CD4-positive, alpha-beta T cell treated with Interleukin-17A for 4 hours (primary cell): Measurements from ENCODE around the gene REXO1.
A peak's percentile ranks its signal among the peaks of the same experiment; 100 is the strongest.

Source experiments
- DNase-seq: peaks from one replicate; pipeline ENCODE4 v3.0.0-alpha.2; 2020; ENCODE audit warnings: mixed read lengths

Gene REXO1

GRCh38 chr19:1847684-1848398 is 442 bp downstream of the REXO1 start:
- no peak for DNase-seq

DNA sequence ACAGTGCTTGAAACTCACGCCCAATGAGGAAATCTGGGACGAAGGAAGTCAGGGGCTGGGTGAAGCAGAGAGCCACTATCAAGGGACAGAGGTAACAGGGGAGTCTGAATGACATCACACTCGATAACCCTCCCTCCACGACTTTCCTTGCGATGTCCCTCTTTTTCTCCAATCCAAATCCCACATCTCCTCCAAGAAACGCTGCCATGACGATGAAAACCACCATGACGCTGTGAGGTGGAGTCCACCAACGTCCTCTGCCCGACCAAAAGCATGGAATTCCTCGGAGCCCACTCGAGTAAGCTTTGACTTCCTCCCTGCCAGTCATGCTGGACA is 967 bp downstream of the REXO1 start:
- DNase-seq: no peak

DNA sequence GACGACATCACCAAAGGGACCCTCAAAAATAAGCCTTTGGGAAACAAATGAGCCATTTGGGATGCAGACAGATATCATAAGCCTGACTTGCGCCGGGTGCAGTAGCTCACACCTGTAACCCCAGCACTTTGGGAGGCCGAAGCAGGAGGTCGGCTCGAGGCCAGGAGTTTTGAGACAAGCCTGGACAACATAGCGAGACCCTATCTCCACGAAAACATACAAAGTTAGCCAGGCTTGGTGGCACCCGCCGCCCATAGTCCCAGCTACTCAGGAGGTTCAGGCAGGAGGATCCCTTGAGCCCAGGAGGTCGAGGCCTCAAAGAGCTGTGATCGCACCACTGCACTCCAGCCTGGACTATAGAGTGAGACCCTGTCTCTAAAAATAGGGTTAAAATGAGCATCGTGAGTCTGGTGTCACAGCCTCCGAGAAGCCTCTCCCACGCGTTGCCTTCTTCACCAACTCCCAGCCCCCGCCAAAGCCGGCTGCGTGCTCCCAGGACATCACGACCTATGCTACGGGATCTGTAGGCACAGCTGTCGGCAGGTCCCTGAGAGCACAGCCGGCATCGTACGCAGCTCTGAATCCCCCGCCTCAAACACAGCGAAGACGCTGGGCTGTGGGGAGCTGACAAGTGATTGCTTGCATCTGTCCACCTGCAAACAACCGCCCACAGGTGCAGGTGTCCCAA is 1.6 kb downstream of the REXO1 start:
- DNase-seq: no peak

DNA sequence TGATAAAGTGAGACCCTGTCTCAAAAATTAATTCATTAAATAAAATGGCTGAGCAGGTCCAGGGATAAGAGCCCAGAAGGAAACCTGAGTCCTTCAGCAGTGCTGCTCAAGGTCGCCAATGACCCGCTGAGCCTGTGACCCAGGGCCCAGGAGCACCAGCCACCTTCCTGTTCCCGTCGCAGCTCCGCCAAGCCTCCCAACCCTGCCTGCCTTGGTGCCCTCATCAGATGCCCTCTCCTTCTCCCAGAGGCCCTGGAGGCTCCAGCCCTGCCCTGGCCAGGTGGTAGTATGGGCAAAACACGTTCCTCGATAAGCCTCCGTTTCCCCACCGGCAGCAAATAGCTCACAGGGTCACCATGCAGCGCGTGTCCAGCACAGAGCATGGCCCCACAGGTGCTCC is 2.6 kb downstream of the REXO1 start:
- no peak for DNase-seq

DNA sequence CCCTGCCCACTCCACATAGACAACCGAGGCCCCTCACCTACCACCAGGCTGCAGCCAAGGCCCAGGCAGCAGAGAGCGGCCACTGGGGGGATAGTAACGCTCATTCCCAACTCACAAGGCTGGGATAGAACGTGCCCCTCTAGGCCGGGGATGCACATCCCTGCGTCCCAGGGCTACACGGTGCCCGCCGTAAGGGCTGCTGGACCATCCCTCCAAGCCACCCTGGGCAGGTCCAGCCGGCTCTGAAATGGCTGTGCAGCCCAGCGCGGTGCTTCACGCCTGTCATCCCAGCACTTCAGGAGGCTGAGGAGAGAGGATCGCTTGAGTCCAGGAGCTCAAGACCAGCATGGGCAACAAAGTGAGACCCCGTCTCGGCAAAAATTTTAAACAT is 3.2 kb downstream of the REXO1 start:
- DNase-seq: no peak

GRCh38 chr19:1844513-1845124 is 3.7 kb downstream of the REXO1 start:
- DNase-seq: no peak

DNA sequence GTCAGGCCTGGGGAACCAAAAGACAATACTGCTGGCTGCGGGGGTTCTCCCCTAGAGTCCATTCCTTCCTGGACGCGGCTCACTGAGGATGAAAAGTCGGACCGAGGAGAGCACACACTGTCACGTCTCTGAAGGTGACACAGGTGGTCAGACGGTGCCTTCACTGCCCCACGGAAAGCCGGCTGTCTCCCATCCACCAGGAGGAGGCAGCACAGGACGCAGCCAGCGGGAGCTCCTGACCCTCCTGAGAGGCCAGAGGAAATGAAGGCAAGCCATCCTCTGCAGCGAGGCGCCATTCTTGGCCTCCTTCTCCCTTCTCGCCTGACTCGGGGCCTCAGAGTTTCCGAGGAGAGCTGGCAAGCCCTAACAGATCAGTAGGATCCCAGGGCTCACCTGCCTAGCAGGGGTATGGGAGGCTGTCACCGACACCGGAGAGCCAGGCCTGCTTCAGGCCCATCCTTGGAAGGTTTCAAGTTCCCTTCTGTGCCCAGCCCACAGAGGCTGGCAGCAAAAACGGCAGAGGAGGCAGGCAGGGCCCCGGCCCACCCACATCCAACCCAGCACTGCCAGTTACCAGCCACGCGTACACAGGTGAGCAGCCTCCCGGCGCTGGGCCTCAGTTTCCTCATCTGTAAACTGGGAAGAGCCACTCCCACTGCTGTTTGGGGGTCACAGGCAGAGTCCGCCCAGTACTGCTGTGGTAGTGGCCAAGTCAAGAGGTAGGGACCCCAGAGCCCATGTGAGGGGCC is 4.5 kb downstream of the REXO1 start:
- DNase-seq: no peak

DNA sequence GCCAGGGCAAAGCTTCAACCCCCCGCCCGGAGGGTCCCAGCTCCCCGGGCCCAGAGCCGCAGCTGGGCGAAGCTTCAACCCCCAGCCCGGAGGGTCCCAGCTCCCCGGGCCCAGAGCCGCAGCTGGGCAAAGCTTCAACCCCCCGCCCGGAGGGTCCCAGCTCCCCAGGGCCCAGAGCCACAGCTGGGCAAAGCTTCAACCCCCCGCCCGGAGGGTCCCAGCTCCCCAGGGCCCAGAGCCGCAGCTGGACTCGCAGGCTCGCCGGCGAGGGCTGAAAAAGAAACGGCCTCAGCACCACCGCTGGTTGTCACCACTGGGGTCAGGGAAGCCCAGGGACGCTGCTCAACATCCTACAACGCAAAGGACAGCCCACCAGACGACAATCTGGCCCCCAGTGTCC is 5.2 kb downstream of the REXO1 start:
- no peak for DNase-seq

DNA sequence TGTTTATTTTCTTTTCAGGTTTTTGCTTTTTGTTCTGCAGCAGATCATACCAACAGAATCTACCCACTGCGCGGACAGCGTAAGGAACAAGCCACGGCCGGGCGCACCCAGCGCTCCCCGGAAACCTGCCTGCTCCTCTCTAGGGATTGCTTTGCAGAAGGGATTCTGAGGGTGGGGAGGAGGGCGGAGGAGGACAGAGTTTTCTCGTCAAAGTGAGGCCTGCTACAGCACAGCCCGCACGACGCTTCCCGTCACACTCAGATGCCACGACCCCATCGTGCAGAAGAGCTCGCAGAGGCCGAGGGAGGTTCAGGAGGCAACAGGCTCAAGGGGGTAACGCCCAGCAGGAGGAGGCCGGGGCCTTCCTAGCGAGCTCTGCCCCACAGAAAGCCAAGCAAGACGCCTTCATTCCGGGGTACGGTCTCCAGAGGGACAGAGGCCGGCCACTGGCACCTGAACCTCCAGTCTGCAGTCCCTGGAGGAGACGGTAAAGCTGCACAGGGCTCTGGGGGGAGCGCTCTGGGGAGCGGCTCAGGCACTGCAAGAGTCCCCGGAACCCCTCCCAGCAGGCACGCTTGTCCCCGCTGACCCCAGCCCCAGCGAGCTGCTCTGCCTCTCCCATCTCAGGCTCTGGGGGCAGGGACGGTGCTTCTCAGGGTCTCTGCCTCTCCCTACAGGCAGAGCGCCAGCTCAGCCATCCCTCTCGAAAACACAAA is 6.9 kb downstream of the REXO1 start:
- DNase-seq: no peak

DNA sequence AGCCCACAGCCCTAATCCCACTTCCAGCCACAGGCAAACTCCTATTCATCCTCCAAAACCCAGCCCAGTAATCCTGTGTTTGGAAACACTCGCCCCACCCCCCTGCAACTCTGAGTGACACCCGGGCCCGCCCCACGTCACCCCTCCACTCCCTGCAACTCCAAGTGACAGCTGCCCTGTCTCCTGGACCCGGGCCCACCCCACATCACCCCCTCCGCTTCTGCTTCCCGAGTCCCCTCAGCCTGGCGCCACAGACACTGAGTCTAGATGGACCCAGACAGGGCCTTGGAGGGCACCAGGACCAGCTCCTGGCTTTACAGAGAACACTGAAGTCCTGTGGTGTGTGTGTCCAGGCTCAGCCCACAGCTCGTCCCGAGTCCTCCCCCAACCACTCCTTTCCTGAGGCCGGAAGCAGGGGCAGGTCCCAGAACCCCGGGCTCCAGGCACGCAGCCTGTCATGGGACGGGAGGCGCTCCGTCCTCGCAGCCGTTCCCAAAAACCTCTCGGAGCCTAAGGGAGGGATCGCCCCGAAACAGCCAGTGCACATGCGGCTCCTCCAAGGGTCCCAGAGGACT is 7.7 kb downstream of the REXO1 start:
- no peak for DNase-seq

- no peak for DNase-seq
Measured at GRCh38 chr19:1839658-1840540, 8.4 kb downstream of the REXO1 start.

- DNase-seq: peak; percentile 58
Measured at GRCh38 chr19:1837625-1838105, 10.6 kb downstream of the REXO1 start.

GRCh38 chr19:1837222-1837565 is 11.1 kb downstream of the REXO1 start:
- no peak for DNase-seq

DNA sequence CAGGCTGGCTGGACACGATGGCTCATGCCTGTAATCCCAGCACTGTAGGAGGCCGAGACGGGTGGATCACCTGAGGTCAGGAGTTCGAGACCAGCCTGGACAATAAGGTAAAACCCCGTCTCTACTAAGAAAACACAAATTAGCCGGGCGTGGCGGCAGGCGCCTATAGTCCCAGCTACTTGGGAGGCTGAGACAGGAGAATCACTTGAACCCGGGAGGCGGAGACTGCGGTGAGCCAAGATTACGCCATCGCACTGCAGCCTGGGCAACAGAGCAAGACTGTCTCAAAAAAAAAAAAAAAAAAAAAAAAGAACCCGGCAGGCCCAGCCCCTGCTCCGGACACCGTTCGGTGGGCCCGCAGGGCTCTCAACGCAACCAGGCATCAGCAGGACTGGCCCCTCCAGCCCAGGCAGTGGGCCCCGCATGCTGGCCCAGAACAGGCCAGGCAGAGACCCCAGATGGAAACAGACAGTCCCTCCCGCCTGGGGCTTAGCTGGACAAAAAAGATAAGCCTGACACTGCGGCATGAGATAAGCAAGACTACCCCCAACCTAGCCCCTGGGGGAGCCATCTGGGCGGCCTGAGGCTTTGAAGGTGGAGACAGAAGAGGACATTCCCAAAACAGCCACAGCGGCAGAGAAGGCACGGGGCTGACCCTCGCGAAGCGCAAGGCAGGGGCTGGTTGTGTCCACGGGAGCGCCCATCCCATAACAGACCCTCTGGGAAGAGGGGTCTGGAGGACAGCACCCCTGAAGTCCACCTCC is 11.6 kb downstream of the REXO1 start:
- DNase-seq: no peak

DNA sequence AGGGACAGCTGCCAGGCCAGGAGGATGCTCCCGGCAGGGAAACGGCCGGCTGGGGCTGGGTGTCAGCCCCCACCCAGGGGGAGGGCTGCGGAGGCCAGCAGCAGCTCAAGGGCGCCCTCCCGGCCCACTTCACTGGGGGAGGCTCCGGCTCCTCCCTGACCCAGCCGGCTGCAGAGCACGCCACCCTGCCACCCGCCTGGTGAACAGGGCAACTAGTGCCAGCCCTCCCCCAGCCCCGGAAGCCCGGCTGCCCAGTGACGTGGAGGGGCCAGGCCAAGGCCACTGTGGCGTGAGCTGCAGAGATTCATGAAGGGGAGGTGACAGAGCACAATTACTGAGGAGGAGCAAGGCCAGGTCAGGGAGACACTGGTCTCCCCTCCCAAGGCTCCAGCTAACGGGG is 14.7 kb downstream of the REXO1 start:
- DNase-seq: no peak

GRCh38 chr19:1832046-1832663 is 16.1 kb downstream of the REXO1 start:
- DNase-seq: no peak

- no peak for DNase-seq
Measured at GRCh38 chr19:1830978-1831377, 17.3 kb downstream of the REXO1 start.

DNA sequence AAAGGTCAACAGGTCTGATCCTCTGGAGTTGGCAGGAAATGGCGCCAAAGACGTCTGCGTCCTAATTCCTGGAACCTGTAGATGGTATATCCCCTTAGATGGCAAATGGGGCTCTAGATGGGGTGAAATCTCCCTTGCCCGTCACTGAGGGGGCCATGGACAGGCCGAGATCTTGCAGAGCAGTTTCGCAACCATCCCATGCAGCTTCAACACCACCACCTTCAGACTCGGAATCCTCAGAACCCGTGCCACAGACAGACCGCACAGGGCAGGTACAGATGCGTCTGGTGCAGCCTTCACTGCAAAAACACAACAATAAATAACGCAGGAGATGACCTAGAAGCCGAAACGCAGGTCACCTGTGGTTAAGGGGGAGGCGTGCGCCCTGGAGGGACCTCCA is 17.7 kb downstream of the REXO1 start:
- no peak for DNase-seq

DNA sequence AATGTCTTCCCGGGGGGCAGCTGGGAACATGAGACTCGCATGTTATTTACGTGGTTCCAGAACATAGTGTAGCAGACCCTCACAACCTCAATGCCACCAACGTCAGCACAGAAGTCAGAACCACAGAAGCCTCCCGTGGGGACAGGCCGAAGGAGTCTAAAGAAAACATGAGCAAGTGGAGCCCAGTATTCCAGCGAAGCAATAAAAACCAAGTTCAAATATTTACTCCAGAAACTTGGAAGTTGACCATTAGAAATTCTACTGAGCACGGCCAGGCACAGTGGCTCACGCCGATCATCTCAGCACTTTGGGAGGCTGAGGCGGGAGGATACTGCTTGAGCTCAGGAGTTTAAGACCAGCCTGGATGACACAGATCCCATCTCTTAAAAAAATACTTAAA is 18.3 kb downstream of the REXO1 start:
- DNase-seq: no peak
